HEK293T (cell line): Measurements from ENCODE around the gene C10orf67.

ENCODE experiments used
- CTCF ChIA-PET: fragments of 350-600 bp; formaldehyde crosslinking; extraction: SDS; loops from one replicate; lab custom pipeline; 2021; ENCODE audit warnings: antibody characterized with exemption, inconsistent platforms; lab: Yijun Ruan, JAX
- POLR2A ChIA-PET: fragments of 350-600 bp; formaldehyde crosslinking; extraction: SDS; loops from one replicate; lab custom pipeline; 2020; ENCODE audit warnings: antibody characterized with exemption, inconsistent platforms; lab: Yijun Ruan, JAX
- DNase-seq: peaks from one replicate; pipeline ENCODE4 v3.0.0; 2012; ENCODE audit warnings: mixed read lengths; ENCODE audit errors: extremely low spot score
- ARNT ChIP-seq: fragments of 450-650 bp; IDR thresholded peaks from 2 replicates; pipeline ENCODE4 v1.6.1; 2017; ENCODE audit warnings: mild to moderate bottlenecking
- BHLHE40 ChIP-seq: fragments of 450-650 bp; IDR thresholded peaks from 2 replicates; pipeline ENCODE4 v1.6.1; 2016; ENCODE audit warnings: mild to moderate bottlenecking, moderate library complexity, borderline replicate concordance
- CTBP1 ChIP-seq: fragments of 450-650 bp; IDR thresholded peaks from 2 replicates; pipeline ENCODE4 v1.6.1; 2016; ENCODE audit warnings: borderline replicate concordance
- ELF4 ChIP-seq: fragments of 450-650 bp; IDR thresholded peaks from 2 replicates; pipeline ENCODE4 v1.6.1; 2017; ENCODE audit warnings: antibody characterized with exemption
- FOXA1 ChIP-seq: fragments of 450-650 bp; IDR thresholded peaks from 2 replicates; pipeline ENCODE4 v1.6.1; 2016; ENCODE audit warnings: mild to moderate bottlenecking
- FOXK2 ChIP-seq: fragments of 450-650 bp; IDR thresholded peaks from 2 replicates; pipeline ENCODE4 v1.6.1; 2016; ENCODE audit warnings: mild to moderate bottlenecking
- FOXM1 ChIP-seq: fragments of 450-650 bp; IDR thresholded peaks from 2 replicates; pipeline ENCODE4 v1.6.1; 2017; ENCODE audit warnings: mild to moderate bottlenecking, borderline replicate concordance
- HDGF ChIP-seq: fragments of 450-650 bp; IDR thresholded peaks from 2 replicates; pipeline ENCODE4 v1.6.1; 2017; ENCODE audit warnings: antibody characterized with exemption, borderline replicate concordance
- L3MBTL2 ChIP-seq: fragments of 450-650 bp; conservative IDR thresholded peaks from 2 replicates; pipeline ENCODE4 v1.6.1; 2016; ENCODE audit warnings: mild to moderate bottlenecking
- LEF1 ChIP-seq: fragments of 450-650 bp; IDR thresholded peaks from 2 replicates; pipeline ENCODE4 v1.6.1; 2017; ENCODE audit warnings: mild to moderate bottlenecking, borderline replicate concordance
- NFRKB ChIP-seq: fragments of 450-650 bp; IDR thresholded peaks from 2 replicates; pipeline ENCODE4 v1.6.1; 2016; ENCODE audit warnings: mild to moderate bottlenecking, moderate library complexity
- PKNOX1 ChIP-seq: fragments of 450-650 bp; IDR thresholded peaks from 2 replicates; pipeline ENCODE4 v1.6.1; 2016
- SP1 ChIP-seq: fragments of 450-650 bp; IDR thresholded peaks from 2 replicates; pipeline ENCODE4 v1.6.1; 2017
- SUZ12 ChIP-seq: fragments of 450-650 bp; IDR thresholded peaks from 2 replicates; pipeline ENCODE4 v1.6.1; 2016; ENCODE audit warnings: mild to moderate bottlenecking
- TARDBP ChIP-seq: fragments of 450-650 bp; IDR thresholded peaks from 2 replicates; pipeline ENCODE4 v1.6.1; 2016
- ZNF384 ChIP-seq: fragments of 450-650 bp; IDR thresholded peaks from 2 replicates; pipeline ENCODE4 v1.6.1; 2016

The C10orf67 gene

GRCh38 chr10:23230582-23230981, 114.0 kb downstream of the C10orf67 start:
- DNase-seq, result no peak
- ChIA-PET POLR2A (no interaction called here), CTCF (no interaction called here)
- TF ChIP-seq TARDBP (no peak), SUZ12 (no peak), PKNOX1 (no peak), NFRKB (no peak), HDGF (no peak), FOXM1 (no peak), FOXA1 (no peak)

- no peak for DNase-seq
- TF ChIP-seq ARNT, result no peak
- ChIA-PET POLR2A (no interaction called here), CTCF (no interaction called here)
These were observed 127.1 kb downstream of the C10orf67 start for GRCh38 chr10:23217471-23217870.

GRCh38 chr10:23205972-23206642, 138.5 kb downstream of the C10orf67 start:
- ChIA-PET CTCF (no interaction called here), POLR2A (no interaction called here)
- no peak for DNase-seq
- TF ChIP-seq PKNOX1 (no peak), LEF1 (no peak), SP1 (no peak), ELF4 (no peak), HDGF (no peak), ZNF384 (no peak), FOXA1 (no peak), CTBP1 (no peak)

GRCh38 chr10:23204773-23205172, 139.8 kb downstream of the C10orf67 start:
- POLR2A ChIA-PET, result no interaction called here

GRCh38 chr10:23203369-23204325, 140.9 kb downstream of the C10orf67 start:
- ChIA-PET CTCF (no interaction called here), POLR2A (no interaction called here)
- DNase-seq, result no peak
- TF ChIP-seq BHLHE40, result no peak
- no peak for TF ChIP-seq SUZ12
- TF ChIP-seq HDGF, result no peak
- TF ChIP-seq FOXA1, result no peak
- TF ChIP-seq L3MBTL2, result no peak
- TF ChIP-seq LEF1, result no peak
- no peak for TF ChIP-seq FOXM1
- no peak for TF ChIP-seq FOXK2
- no peak for TF ChIP-seq ARNT
- no peak for TF ChIP-seq ZNF384
- TF ChIP-seq PKNOX1, result no peak
- no peak for TF ChIP-seq TARDBP

More at GRCh38 chr10:23204773-23205172, 139.8 kb downstream of the C10orf67 start:
- CTCF ChIA-PET, result no interaction called here
- no peak for DNase-seq
- TF ChIP-seq CTBP1 (no peak), TARDBP (no peak), FOXM1 (no peak), LEF1 (no peak), PKNOX1 (no peak), HDGF (no peak), FOXA1 (no peak), SUZ12 (no peak), ELF4 (no peak), BHLHE40 (no peak), L3MBTL2 (no peak), ARNT (no peak), ZNF384 (no peak), SP1 (no peak), NFRKB (no peak)
